ENCODE data around the gene SHOC2.

The SHOC2 gene

GRCh38 chr10:110983466-110983865 is 64.1 kb downstream of the SHOC2 start:
- no peak for TF ChIP-seq CTCF (IDR thresholded peaks at IDR 0.05)
- H3K4me3 Mint-ChIP-seq = no peak overlapping the region
- H3K36me3 Mint-ChIP-seq (ENCODE audit: low read depth) = peaks cover 50% of the 10 kb centered on the region

GRCh38 chr10:110985497-110986275 is 66.3 kb downstream of the SHOC2 start:
- TF ChIP-seq CTCF (IDR thresholded peaks at IDR 0.05) = no peak
- Mint-ChIP-seq H3K9me3 (peaks cover 14% of the 10 kb centered on the region), H3K4me3 (no peak overlapping the region), H3K27ac (no peak overlapping the region), H3K36me3 (ENCODE audit: low read depth) (peaks cover 51% of the 10 kb centered on the region), H3K4me1 (no peaks in the 10 kb centered on the region), H3K27me3 (ENCODE audit: low read depth, poor library complexity) (no peaks in the 10 kb centered on the region)
- no peak for DNase-seq

More at GRCh38 chr10:110983466-110983865, 64.1 kb downstream of the SHOC2 start:
- no peaks in the 10 kb centered on the region for H3K27me3 Mint-ChIP-seq (ENCODE audit: low read depth, poor library complexity)
- no peaks in the 10 kb centered on the region for H3K4me1 Mint-ChIP-seq
- peaks cover 13% of the 10 kb centered on the region for H3K9me3 Mint-ChIP-seq
- DNase-seq = no peak
- no peak overlapping the region for H3K27ac Mint-ChIP-seq

- Mint-ChIP-seq H3K4me3 (no peak overlapping the region), H3K36me3 (ENCODE audit: low read depth) (peaks cover 38% of the 10 kb centered on the region), H3K9me3 (peaks cover 5% of the 10 kb centered on the region), H3K27me3 (ENCODE audit: low read depth, poor library complexity) (no peaks in the 10 kb centered on the region), H3K4me1 (no peaks in the 10 kb centered on the region), H3K27ac (no peak overlapping the region)
- DNase-seq = no peak
- no peak for TF ChIP-seq CTCF (IDR thresholded peaks at IDR 0.05)
These were observed 69.6 kb downstream of the SHOC2 start for GRCh38 chr10:110989016-110989415.

GRCh38 chr10:110992006-110992800 is 72.8 kb downstream of the SHOC2 start:
- no peak overlapping the region for H3K27ac Mint-ChIP-seq
- no peaks in the 10 kb centered on the region for H3K27me3 Mint-ChIP-seq (ENCODE audit: low read depth, poor library complexity)
- H3K9me3 Mint-ChIP-seq = peaks cover 5% of the 10 kb centered on the region
- H3K4me1 Mint-ChIP-seq = no peaks in the 10 kb centered on the region
- H3K4me3 Mint-ChIP-seq = no peak overlapping the region
- DNase-seq = no peak
- H3K36me3 Mint-ChIP-seq (ENCODE audit: low read depth) = peaks cover 36% of the 10 kb centered on the region
- no peak for TF ChIP-seq CTCF (IDR thresholded peaks at IDR 0.05)

- H3K27ac Mint-ChIP-seq = no peak overlapping the region
- no peak overlapping the region for H3K4me3 Mint-ChIP-seq
- no peaks in the 10 kb centered on the region for H3K4me1 Mint-ChIP-seq
- TF ChIP-seq CTCF (IDR thresholded peaks at IDR 0.05) = no peak
- H3K9me3 Mint-ChIP-seq = peaks cover 5% of the 10 kb centered on the region
- H3K36me3 Mint-ChIP-seq (ENCODE audit: low read depth) = peaks cover 30% of the 10 kb centered on the region
- DNase-seq = no peak
- H3K27me3 Mint-ChIP-seq (ENCODE audit: low read depth, poor library complexity) = no peaks in the 10 kb centered on the region
These were observed 73.8 kb downstream of the SHOC2 start for GRCh38 chr10:110993024-110993693.

Measured in nephron progenitor cell (in vitro differentiated cells).